ENCODE results near the gene GM2A. TPM values are rescaled to one million over a fixed set of nuclear protein-coding genes. Genes with fewer than 3 reads are reported as not detected.
A peak's percentile ranks its signal among the peaks of the same experiment; 100 is the strongest.

Gene GM2A
- total and polyA plus RNA-seq, 9 of the 15 experiments (the other 6 are each of a cell fraction or from before 2014, with no cell fraction given): 5.8 to 36.0 (median 10.0) TPM

DNA sequence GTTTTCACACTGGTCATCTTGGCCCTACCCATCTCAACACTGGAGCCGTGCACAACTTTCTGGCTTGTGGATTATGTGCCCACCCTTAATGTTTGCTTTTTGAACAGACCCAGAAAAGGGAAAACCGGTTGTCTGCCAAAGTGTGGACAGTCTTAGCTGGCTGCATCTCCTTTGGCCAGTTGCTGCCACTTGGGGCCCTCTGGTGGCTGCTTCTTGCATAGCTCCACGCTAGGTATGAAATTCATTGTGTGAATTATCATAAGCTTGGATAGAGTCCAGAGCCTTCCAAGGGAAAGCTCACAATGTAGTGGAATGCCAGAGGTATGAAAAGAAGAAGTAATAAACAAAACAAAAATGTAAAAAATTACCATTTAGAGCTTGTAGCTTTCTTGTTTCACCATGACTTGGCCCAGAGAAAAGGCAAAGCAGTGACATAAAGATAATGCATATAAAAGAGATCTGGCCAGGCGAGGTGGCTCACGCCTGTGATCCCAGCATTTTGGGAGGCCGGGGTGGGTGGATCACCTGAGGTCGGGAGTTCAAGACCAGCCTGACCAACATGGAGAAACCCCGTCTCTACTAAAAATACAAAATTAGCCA lies 63.1 kb downstream of the GM2A start:
- Histone ChIP-seq H2AFZ (ENCODE audit: low read depth, low read length) (no peak overlapping the region), H3K4me3 (no peak overlapping the region), H3K27ac (ENCODE audit: extremely low read depth, low read depth, low read length) (no peak overlapping the region), H3K79me2 (ENCODE audit: control insufficient read depth, insufficient read depth, low read length) (no peaks in the 10 kb centered on the region), H3K9ac (ENCODE audit: insufficient read depth in 1 of 2, low read depth in 2 of 2, low read length in 2 of 2) (no peak overlapping the region), H4K20me1 (replicated peaks; ENCODE audit: control insufficient read depth, insufficient read depth, low read length) (no peaks in the 10 kb centered on the region), H3K9me3 (replicated peaks; ENCODE audit: control insufficient read depth, insufficient read depth, low read depth, low read length) (no peaks in the 10 kb centered on the region), H3K27me3 (ENCODE audit: control insufficient read depth in 2 of 2, insufficient read depth in 2 of 2, low read length in 2 of 2) (peaks cover 0 to 9% of the 10 kb centered on the region in 2 experiments; a peak in 1 of 5 replicates), H3K4me1 (replicated peaks in 1 of 2; ENCODE audit: control insufficient read depth in 2 of 2, insufficient read depth in 2 of 2, low read length in 2 of 2) (no peaks in the 10 kb centered on the region), H3K36me3 (ENCODE audit: control insufficient read depth, insufficient read depth, low read length) (no peaks in the 10 kb centered on the region), H3K4me2 (ENCODE audit: insufficient read depth, low read length) (no peak overlapping the region), H3K9me1 (ENCODE audit: control insufficient read depth, insufficient read depth, low read length) (no peaks in the 10 kb centered on the region)
- no TSS peak for BruUV-seq (replicated peaks)
- WGBS (ENCODE audit: insufficient coverage, low coverage, missing lambda C conversion rate): 2% methylated on average over 8 of the region's 8 CpGs
- intact Hi-C loops (cut with micrococcal nuclease): loop anchor here (1.0 to 5.0 kb wide), 5 partner anchors 31 to 264 kb away; no protein-coding TSS in a partner anchor
- ATAC-seq (peak; percentile 98), FAIRE-seq (peak; percentile 89), DNase-seq (ENCODE audit: extremely low read depth in 1 of 4, low spot score in 3 of 4) (peak; percentile 67 to 71 (median 68))
- CTCF ChIA-PET (ENCODE audit: low intra/inter-chr PET ratio): interaction anchor here (0.6 to 0.7 kb wide), 3 partner anchors 82 to 264 kb away, joined by 3 to 5 read pairs (median 4); no protein-coding TSS in a partner anchor
- in situ Hi-C loops (cut with MboI): no loop called here
- POLR2A ChIA-PET: interaction anchor here (0.5 to 0.6 kb wide), 2 partner anchors 69 to 216 kb away, joined by 3 read pairs; no protein-coding TSS in a partner anchor
- TF ChIP-seq RAD21 (CRISPR knock-in tag; conservative IDR thresholded peaks at IDR 0.05 in 1 of 2, IDR thresholded peaks at IDR 0.05 in 1 of 2): peak; percentile 70 to 85
- TF ChIP-seq, protein P1, sequence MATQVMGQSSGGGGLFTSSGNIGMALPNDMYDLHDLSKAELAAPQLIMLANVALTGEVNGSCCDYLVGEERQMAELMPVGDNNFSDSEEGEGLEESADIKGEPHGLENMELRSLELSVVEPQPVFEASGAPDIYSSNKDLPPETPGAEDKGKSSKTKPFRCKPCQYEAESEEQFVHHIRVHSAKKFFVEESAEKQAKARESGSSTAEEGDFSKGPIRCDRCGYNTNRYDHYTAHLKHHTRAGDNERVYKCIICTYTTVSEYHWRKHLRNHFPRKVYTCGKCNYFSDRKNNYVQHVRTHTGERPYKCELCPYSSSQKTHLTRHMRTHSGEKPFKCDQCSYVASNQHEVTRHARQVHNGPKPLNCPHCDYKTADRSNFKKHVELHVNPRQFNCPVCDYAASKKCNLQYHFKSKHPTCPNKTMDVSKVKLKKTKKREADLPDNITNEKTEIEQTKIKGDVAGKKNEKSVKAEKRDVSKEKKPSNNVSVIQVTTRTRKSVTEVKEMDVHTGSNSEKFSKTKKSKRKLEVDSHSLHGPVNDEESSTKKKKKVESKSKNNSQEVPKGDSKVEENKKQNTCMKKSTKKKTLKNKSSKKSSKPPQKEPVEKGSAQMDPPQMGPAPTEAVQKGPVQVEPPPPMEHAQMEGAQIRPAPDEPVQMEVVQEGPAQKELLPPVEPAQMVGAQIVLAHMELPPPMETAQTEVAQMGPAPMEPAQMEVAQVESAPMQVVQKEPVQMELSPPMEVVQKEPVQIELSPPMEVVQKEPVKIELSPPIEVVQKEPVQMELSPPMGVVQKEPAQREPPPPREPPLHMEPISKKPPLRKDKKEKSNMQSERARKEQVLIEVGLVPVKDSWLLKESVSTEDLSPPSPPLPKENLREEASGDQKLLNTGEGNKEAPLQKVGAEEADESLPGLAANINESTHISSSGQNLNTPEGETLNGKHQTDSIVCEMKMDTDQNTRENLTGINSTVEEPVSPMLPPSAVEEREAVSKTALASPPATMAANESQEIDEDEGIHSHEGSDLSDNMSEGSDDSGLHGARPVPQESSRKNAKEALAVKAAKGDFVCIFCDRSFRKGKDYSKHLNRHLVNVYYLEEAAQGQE (IDR thresholded peaks at IDR 0.05; ENCODE audit: borderline replicate concordance): peak; percentile 65
- TF ChIP-seq, protein P1 (CRISPR knock-in tag; IDR thresholded peaks at IDR 0.05; ENCODE audit: low read depth): no peak
- TF ChIP-seq ATF1 (CRISPR knock-in tag; IDR thresholded peaks at IDR 0.05): no peak
- TF ChIP-seq ATF1 (tag; IDR thresholded peaks at IDR 0.05): no peak
- TF ChIP-seq, protein P2, sequence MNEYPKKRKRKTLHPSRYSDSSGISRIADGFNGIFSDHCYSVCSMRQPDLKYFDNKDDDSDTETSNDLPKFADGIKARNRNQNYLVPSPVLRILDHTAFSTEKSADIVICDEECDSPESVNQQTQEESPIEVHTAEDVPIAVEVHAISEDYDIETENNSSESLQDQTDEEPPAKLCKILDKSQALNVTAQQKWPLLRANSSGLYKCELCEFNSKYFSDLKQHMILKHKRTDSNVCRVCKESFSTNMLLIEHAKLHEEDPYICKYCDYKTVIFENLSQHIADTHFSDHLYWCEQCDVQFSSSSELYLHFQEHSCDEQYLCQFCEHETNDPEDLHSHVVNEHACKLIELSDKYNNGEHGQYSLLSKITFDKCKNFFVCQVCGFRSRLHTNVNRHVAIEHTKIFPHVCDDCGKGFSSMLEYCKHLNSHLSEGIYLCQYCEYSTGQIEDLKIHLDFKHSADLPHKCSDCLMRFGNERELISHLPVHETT (CRISPR knock-in tag; conservative IDR thresholded peaks at IDR 0.05 in 1 of 2, IDR thresholded peaks at IDR 0.05 in 1 of 2): no peak
- peak; percentile 63 for TF ChIP-seq DEAF1 (CRISPR knock-in tag; IDR thresholded peaks at IDR 0.05)
- TF ChIP-seq NFIC (IDR thresholded peaks at IDR 0.05): peak; percentile 47
- TF ChIP-seq SMC3 (conservative IDR thresholded peaks at IDR 0.05; ENCODE audit: insufficient read depth, low read depth, low read length): peak; percentile 66
- peak in 1 of 2 experiments; percentile 33; a peak in 1 of 4 replicates for TF ChIP-seq RCOR1 (IDR thresholded peaks at IDR 0.05; ENCODE audit: borderline replicate concordance in 1 of 2, low read depth in 2 of 2, low read length in 2 of 2)
